PC-9 (cell line): Measurements from ENCODE around the gene AMDHD2.

Experiments used
- CTCF ChIP-seq: fragments of 200-600 bp; sonication (generic); conservative IDR thresholded peaks from 2 replicates; pipeline ENCODE4 v1.6.1; 2017; ENCODE audit warnings: mixed run types, antibody characterized with exemption, mild to moderate bottlenecking, moderate library complexity
- EZH2 ChIP-seq: fragments of 200-600 bp; sonication (generic); IDR thresholded peaks from 2 replicates; pipeline ENCODE4 v1.8.0; 2017; ENCODE audit warnings: antibody characterized with exemption, low read depth

- no peak for TF ChIP-seq CTCF
- no peak for TF ChIP-seq EZH2
Measured at GRCh38 chr16:2475413-2476344, 44.5 kb upstream of the AMDHD2 start.
